Stomach (tissue), 9 donors: ENCODE measurements around the gene GORASP1. TPM values are rescaled to one million over a fixed set of nuclear protein-coding genes. Genes with fewer than 3 reads are reported as not detected.

Experiments
- DNase-seq, 2 donors: peaks; one replicate each; pipeline versions ENCODE4 v3.0.0 to v3.0.0-alpha.2; 2013 to 2019
- H3K27ac ChIP-seq, 5 donors: fragments of 200-600 bp in 4 of 5; sonication (generic) in 4 of 5; one replicate each; pipeline ENCODE4 v1.5.1; 2013 to 2019; ENCODE audit warnings: mild to moderate bottlenecking in 1 of 5, moderate library complexity in 1 of 5
- H3K27me3 ChIP-seq, 3 donors: fragments of 200-600 bp; sonication (generic); one replicate each; pipeline ENCODE4 v1.5.1; 2017 to 2019; ENCODE audit warnings: mixed run types in 1 of 3
- H3K36me3 ChIP-seq, 4 donors: fragments of 200-600 bp; sonication (generic); 1 replicate in 3 of 4; 2 replicates in 1 of 4; pipeline ENCODE4 v1.5.1; 2016 to 2019
- H3K4me1 ChIP-seq, 4 donors: fragments of 200-600 bp; sonication (generic); one replicate each; pipeline ENCODE4 v1.5.1; 2016 to 2019
- H3K4me3 ChIP-seq, 4 donors: fragments of 200-600 bp; sonication (generic) in 3 of 4; one replicate each; pipeline ENCODE4 v1.5.1; 2016 to 2019; ENCODE audit warnings: mild to moderate bottlenecking in 1 of 4
- H3K9me3 ChIP-seq, 4 donors: fragments of 200-600 bp; sonication (generic); one replicate each; pipeline ENCODE4 v1.5.1; 2016 to 2019
- CTCF ChIP-seq, 7 experiments: fragments of 450-650 bp in 4 of 7; fragments of 200-600 bp in 3 of 7; sonication (generic) in 3 of 7; IDR thresholded peaks; one replicate each; pipeline ENCODE4 v1.5.1; 2016 to 2019; ENCODE audit warnings: antibody characterized with exemption in 7 of 7, control low read depth in 2 of 7, mild to moderate bottlenecking in 1 of 7
- EP300 ChIP-seq: sonication (generic); formaldehyde crosslinking; IDR thresholded peaks from one replicate; pipeline ENCODE4 v1.6.1; 2017; ENCODE audit warnings: antibody characterized with exemption
- POLR2A ChIP-seq, 4 donors: fragments of 450-650 bp; IDR thresholded peaks; one replicate each; pipeline ENCODE4 v1.6.1; 2016; ENCODE audit warnings: antibody characterized with exemption in 4 of 4, control low read depth in 2 of 4, mild to moderate bottlenecking in 1 of 4, moderate library complexity in 1 of 4
- POLR2AphosphoS5 ChIP-seq, 3 donors: sonication (generic); formaldehyde crosslinking; IDR thresholded peaks; one replicate each; pipeline ENCODE4 v1.6.1; 2016; ENCODE audit warnings: antibody characterized with exemption in 3 of 3
- WGBS, 5 donors: extraction: QIAGEN DNeasy Blood & Tissue Kit in 3 of 5; methylation state at CpG; one replicate each; pipeline versions ENCODE4 v1.1.5 to v1.1.7; 2013 to 2018; 5-methylcytosine and 5-hydroxymethylcytosine counted together
- intact Hi-C: fragments of 100-400 bp; cut with DNase I; formaldehyde crosslinking; loops from one replicate; pipeline ENCODE4 v1.15.1; 2023; ENCODE audit warnings: low total_unique reads
- polyA plus RNA-seq, 3 donors: library from polyadenylated mRNA; stranded (reverse); fragments of 200-250 nt; gene quantifications; one replicate each; pipeline ENCODE4 v1.2.3, GENCODE V29; 2013
- total RNA-seq, 5 donors: library from RNA; depleted of rRNA; stranded (reverse); fragments of >200 nt; gene quantifications; one replicate each; pipeline versions ENCODE4 v1.1.0 to v1.2.3, GENCODE V29; 2014 to 2016
- donor health status: healthy with polysubstance abuse.
- donor health status: Bipolar disorder and iron deficiency.
- donor health status: healthy.

GORASP1 gene
- total and polyA plus RNA-seq, 8 donors: 9.3 to 68.7 (median 42.5) TPM

DNA sequence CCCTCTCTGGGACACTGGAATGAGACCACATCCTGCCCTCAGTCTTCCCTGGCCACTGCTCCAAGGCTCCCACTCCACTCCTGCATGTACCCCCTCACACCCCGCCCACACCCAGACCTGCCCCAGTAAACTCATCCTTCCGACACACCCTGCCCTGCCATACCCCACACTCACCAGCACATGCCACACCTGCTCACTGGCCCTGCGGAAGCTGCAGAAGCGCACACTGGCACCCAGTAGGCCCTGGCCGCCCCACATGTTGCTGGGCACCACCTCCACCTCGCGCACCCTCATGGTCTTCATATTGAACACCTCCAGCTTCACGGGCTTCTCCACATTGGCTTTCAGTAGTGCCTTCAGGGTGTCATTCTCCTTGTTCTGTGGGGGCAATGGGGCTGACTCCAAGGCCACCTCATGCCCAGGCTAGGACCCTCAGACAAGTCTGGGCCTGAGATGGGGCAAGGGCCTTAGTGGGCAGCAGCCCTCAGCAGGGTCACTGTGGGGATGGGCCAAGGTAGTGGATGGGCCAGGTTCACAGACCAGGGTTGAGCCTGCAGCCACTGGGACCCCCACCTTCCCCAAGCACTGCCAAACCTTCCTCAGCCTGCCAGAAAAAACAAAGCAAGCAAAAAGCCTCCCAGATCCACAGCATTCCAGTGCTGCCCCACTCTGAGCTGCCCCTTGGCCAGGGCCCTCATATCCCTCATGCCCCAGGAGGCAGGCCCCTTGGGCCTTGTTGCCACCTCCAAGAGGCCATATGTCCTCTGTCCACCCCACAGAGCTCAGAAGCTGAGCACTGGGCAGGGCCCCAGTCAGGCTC, 4.7 kb downstream of the GORASP1 start:
- DNase-seq: no peak
- TF ChIP-seq CTCF (IDR thresholded peaks at IDR 0.05) (no peak), POLR2A (IDR thresholded peaks at IDR 0.05) (no peak), POLR2AphosphoS5 (IDR thresholded peaks at IDR 0.05) (no peak), EP300 (no peak)
- Histone ChIP-seq H3K4me1 (peaks cover 33 to 61% (median 46%) of the 10 kb centered on the region in 4 donors), H3K27me3 (no peaks in the 10 kb centered on the region), H3K4me3 (no peak overlapping the region), H3K36me3 (peaks cover 30 to 54% (median 38%) of the 10 kb centered on the region in 4 donors), H3K27ac (peak overlapping the region in 3 of 5 donors; percentile 2 to 42 (median 39)), H3K9me3 (no peaks in the 10 kb centered on the region)
- intact Hi-C loops: no loop called here
- WGBS, 5 donors: 90 to 97% (median 95%) methylated on average over 8 of the region's 8 CpGs

DNA sequence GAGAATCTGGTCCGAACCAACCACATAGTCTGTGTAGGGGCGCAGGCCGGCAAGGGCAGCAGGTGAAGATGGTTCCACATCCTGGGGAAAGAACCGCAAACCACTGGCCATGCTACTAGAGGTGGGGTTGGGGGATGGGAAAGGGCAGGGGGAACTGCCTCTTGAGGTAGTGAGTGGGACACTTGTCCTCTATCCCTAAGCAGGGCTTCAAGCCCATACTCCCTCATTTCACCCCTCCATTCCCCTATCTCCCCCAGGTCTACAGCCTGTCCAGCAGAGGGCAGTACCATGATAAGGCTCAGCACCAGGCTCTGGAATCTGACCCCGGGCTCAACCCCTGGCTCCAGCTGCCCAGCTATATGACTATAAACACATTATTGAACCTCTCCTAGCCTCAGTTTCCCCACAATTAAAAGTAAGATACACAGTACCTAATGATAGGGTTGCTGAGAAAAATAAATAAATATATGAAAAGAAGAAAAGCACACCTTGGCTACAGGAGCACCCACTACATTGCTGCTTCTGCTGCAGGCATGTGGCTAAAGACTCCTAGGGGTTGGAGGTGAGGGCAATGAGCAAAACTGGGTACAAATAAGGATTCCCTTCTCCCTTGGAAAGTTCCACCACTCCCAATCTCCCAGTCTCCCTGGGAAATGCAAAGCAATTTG, 6.3 kb downstream of the GORASP1 start:
- H3K27me3 ChIP-seq: no peaks in the 10 kb centered on the region
- peak; percentile 47 to 62 for DNase-seq
- peaks cover 36 to 69% (median 53%) of the 10 kb centered on the region in 4 donors for H3K36me3 ChIP-seq
- no peak overlapping the region for H3K4me3 ChIP-seq
- no peaks in the 10 kb centered on the region for H3K9me3 ChIP-seq
- 81 to 86% (median 85%) methylated on average over 5 of the region's 5 CpGs for WGBS, 5 donors
- peaks cover 28 to 65% (median 42%) of the 10 kb centered on the region in 4 donors for H3K4me1 ChIP-seq
- no peak overlapping the region for H3K27ac ChIP-seq
- intact Hi-C loops: no loop called here
- TF ChIP-seq EP300 (no peak), CTCF (IDR thresholded peaks at IDR 0.05) (peak in 4 of 7 experiments; percentile 29 to 64 (median 44)), POLR2A (IDR thresholded peaks at IDR 0.05) (no peak)

GRCh38 chr3:39100500-39100886, 6.9 kb downstream of the GORASP1 start:
- no peak for DNase-seq
- no peak for TF ChIP-seq EP300
- WGBS, 5 donors: 88 to 91% (median 90%) methylated on average over 7 to 9 of the region's 9 CpGs
- no peak overlapping the region for H3K4me3 ChIP-seq
- H3K36me3 ChIP-seq: peaks cover 41 to 76% (median 60%) of the 10 kb centered on the region in 4 donors
- H3K9me3 ChIP-seq: no peaks in the 10 kb centered on the region
- peaks cover 21 to 65% (median 35%) of the 10 kb centered on the region in 4 donors for H3K4me1 ChIP-seq
- H3K27ac ChIP-seq: no peak overlapping the region
- H3K27me3 ChIP-seq: no peaks in the 10 kb centered on the region
- intact Hi-C loops: no loop called here

DNA sequence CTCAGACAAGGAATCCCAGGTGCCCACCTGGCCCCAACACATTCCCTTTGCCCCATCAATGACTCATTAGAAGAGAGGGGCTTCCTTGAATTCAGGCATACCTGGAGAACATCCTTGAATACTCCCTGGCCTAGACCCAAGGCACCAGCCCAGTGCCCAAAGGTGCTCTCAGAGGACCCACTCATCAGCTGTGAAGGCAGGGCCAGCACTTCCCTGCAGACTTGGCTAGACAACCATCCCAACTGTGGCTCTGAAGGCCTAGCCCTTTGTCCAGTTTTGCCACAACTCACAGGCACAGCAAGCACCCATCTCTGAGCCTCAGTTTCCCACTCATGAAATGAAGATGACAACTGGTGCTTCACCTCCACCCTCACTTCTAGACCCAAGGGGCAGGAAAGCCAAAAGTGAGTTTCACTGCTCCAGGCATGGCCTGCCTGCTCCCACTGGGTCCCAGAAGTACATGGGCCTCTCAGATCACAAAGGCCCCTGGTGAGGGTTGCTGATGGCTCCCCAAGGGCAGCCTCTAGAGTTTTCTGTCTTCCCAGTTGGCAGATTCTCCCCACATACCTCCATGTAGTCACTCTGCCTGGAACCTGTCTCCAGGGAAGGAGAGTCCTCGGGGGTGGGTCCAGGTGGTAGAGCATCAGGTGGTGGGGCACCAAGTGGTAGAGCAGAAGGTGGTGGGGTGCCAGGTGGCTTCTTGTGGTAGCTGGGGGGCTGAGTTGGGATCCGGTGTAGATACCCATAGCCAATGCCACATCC, 7.5 kb downstream of the GORASP1 start:
- intact Hi-C loops: no loop called here
- Histone ChIP-seq H3K27me3 (no peaks in the 10 kb centered on the region), H3K36me3 (peaks cover 46 to 82% (median 65%) of the 10 kb centered on the region in 4 donors), H3K9me3 (no peaks in the 10 kb centered on the region), H3K4me3 (no peak overlapping the region), H3K27ac (no peak overlapping the region), H3K4me1 (peaks cover 15 to 61% (median 29%) of the 10 kb centered on the region in 4 donors)
- no peak for TF ChIP-seq CTCF (IDR thresholded peaks at IDR 0.05)
- TF ChIP-seq POLR2A (IDR thresholded peaks at IDR 0.05): no peak
- no peak for TF ChIP-seq EP300
- no peak for TF ChIP-seq POLR2AphosphoS5 (IDR thresholded peaks at IDR 0.05)
- DNase-seq: no peak
- WGBS, 5 donors: 93 to 100% (median 100%) methylated on average over 1 to 2 of the region's 2 CpGs
